Measurements from ENCODE around the gene SAG. TPM values are rescaled to one million over a fixed set of nuclear protein-coding genes. Genes with fewer than 3 reads are reported as not detected.

SAG gene
- total and polyA plus RNA-seq, 2 experiments from 2014 or later, result 0.21 TPM; not detected in 1

GRCh38 chr2:233379441-233379840, 71.8 kb downstream of the SAG start:
- Histone ChIP-seq H3K27ac (no peak overlapping the region), H3K4me3 (no peak overlapping the region), H3K9me3 (ENCODE audit: low read depth) (no peaks in the 10 kb centered on the region), H3K27me3 (no peaks in the 10 kb centered on the region), H3K4me1 (ENCODE audit: low read depth) (peaks cover 31% of the 10 kb centered on the region), H3K36me3 (no peaks in the 10 kb centered on the region)
- TF ChIP-seq CTCF (IDR thresholded peaks at IDR 0.05; ENCODE audit: low read depth, low read length), result no peak
- no peak for DNase-seq (ENCODE audit: low read depth in 1 of 2, low spot score in 1 of 2)

GRCh38 chr2:233380132-233380895, 72.7 kb downstream of the SAG start:
- no peak for TF ChIP-seq CTCF (IDR thresholded peaks at IDR 0.05; ENCODE audit: low read depth, low read length)
- H3K4me1 ChIP-seq (ENCODE audit: low read depth), result peaks cover 31% of the 10 kb centered on the region
- no peaks in the 10 kb centered on the region for H3K9me3 ChIP-seq (ENCODE audit: low read depth)
- DNase-seq (ENCODE audit: low read depth in 1 of 2, low spot score in 1 of 2), result peak in 1 of 2 donors; percentile 50
- H3K27ac ChIP-seq, result no peak overlapping the region
- no peak overlapping the region for H3K4me3 ChIP-seq
- H3K27me3 ChIP-seq, result no peaks in the 10 kb centered on the region
- H3K36me3 ChIP-seq, result no peaks in the 10 kb centered on the region

GRCh38 chr2:233380995-233381637, 73.5 kb downstream of the SAG start:
- H3K27ac ChIP-seq, result no peak overlapping the region
- no peak overlapping the region for H3K4me3 ChIP-seq
- TF ChIP-seq CTCF (IDR thresholded peaks at IDR 0.05; ENCODE audit: low read depth, low read length), result no peak
- no peaks in the 10 kb centered on the region for H3K27me3 ChIP-seq
- H3K9me3 ChIP-seq (ENCODE audit: low read depth), result no peaks in the 10 kb centered on the region
- no peaks in the 10 kb centered on the region for H3K36me3 ChIP-seq
- no peak for DNase-seq (ENCODE audit: low read depth in 1 of 2, low spot score in 1 of 2)
- H3K4me1 ChIP-seq (ENCODE audit: low read depth), result peaks cover 32% of the 10 kb centered on the region

- H3K27ac ChIP-seq, result no peak overlapping the region
- H3K9me3 ChIP-seq (ENCODE audit: low read depth), result no peaks in the 10 kb centered on the region
- peaks cover 37% of the 10 kb centered on the region for H3K4me1 ChIP-seq (ENCODE audit: low read depth)
- H3K27me3 ChIP-seq, result no peaks in the 10 kb centered on the region
- no peak overlapping the region for H3K4me3 ChIP-seq
- TF ChIP-seq CTCF (IDR thresholded peaks at IDR 0.05; ENCODE audit: low read depth, low read length), result no peak
- DNase-seq (ENCODE audit: low read depth in 1 of 2, low spot score in 1 of 2), result no peak
- H3K36me3 ChIP-seq, result no peaks in the 10 kb centered on the region
Measured at GRCh38 chr2:233381638-233381995, 74.0 kb downstream of the SAG start.

GRCh38 chr2:233384015-233384414, 76.4 kb downstream of the SAG start:
- Histone ChIP-seq H3K4me1 (ENCODE audit: low read depth) (peaks cover 54% of the 10 kb centered on the region), H3K4me3 (no peak overlapping the region), H3K9me3 (ENCODE audit: low read depth) (no peaks in the 10 kb centered on the region), H3K36me3 (no peaks in the 10 kb centered on the region), H3K27ac (peak overlapping the region; percentile 88), H3K27me3 (no peaks in the 10 kb centered on the region)
- DNase-seq (ENCODE audit: low read depth in 1 of 2, low spot score in 1 of 2), result no peak
- no peak for TF ChIP-seq CTCF (IDR thresholded peaks at IDR 0.05; ENCODE audit: low read depth, low read length)
